Duodenal mucosa (tissue), 2 donors: ENCODE results near the gene C1orf174.

ENCODE experiments used
- H3K27ac ChIP-seq: one replicate; pipeline ENCODE4 v1.7.0; 2013; ENCODE audit warnings: low read depth, low read length
- H3K27me3 ChIP-seq, 2 donors: one replicate each; pipeline ENCODE4 v1.7.0; 2013; ENCODE audit warnings: low read length in 2 of 2, control low read depth in 1 of 2; ENCODE audit not compliant: insufficient read depth in 2 of 2, control insufficient read depth in 1 of 2
- H3K36me3 ChIP-seq, 2 donors: one replicate each; pipeline ENCODE4 v1.7.0; 2013; ENCODE audit warnings: low read length in 2 of 2, control low read depth in 1 of 2; ENCODE audit not compliant: insufficient read depth in 2 of 2, control insufficient read depth in 1 of 2
- H3K4me1 ChIP-seq, 2 donors: one replicate each; pipeline ENCODE4 v1.7.0; 2013; ENCODE audit warnings: low read length in 2 of 2, control low read depth in 1 of 2; ENCODE audit not compliant: insufficient read depth in 2 of 2, control insufficient read depth in 1 of 2
- H3K4me3 ChIP-seq, 2 donors: one replicate each; pipeline ENCODE4 v1.7.0; 2013; ENCODE audit warnings: low read length in 2 of 2, low read depth in 1 of 2
- H3K9ac ChIP-seq, 2 donors: one replicate each; pipeline ENCODE4 v1.7.0; 2013; ENCODE audit warnings: low read length in 2 of 2, low read depth in 1 of 2
- H3K9me3 ChIP-seq, 2 donors: one replicate each; pipeline ENCODE4 v1.7.0; 2013; ENCODE audit warnings: low read length in 2 of 2, control low read depth in 1 of 2; ENCODE audit not compliant: control insufficient read depth in 1 of 2

Gene C1orf174

DNA sequence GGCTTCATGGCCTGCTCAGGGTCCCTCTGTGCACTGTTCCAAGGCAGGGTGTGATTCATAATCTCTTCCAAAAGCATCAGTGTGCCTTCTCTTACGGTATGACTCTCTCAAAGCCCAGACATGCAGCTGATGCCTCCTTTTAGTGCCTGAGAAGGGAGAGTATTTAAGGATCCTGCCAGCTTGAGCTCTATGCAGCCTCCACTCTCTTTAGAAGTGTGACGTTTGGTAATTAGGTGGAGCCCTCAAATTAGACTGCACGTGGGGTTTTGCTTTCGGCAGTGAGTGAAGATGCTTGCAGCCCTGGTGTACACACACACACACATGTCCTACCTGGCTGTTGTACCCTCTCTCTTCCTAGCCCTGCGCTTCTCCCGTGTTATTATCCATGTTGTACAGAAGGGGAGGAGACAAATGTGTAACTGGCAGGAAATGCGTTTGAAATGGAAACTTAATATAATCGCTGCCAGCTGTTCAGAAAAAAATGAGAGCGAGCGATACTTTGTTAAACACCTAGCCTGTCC is 2.6 kb upstream of the C1orf174 start:
- Histone ChIP-seq H3K27me3 (no peaks in the 10 kb centered on the region), H3K9me3 (peaks cover 0 to 5% of the 10 kb centered on the region in 2 donors), H3K4me1 (peaks cover 26 to 30% of the 10 kb centered on the region in 2 donors), H3K9ac (peak overlapping the region in 1 of 2 donors; percentile 51), H3K4me3 (peak overlapping the region; percentile 23 to 31), H3K36me3 (no peaks in the 10 kb centered on the region), H3K27ac (no peak overlapping the region)

DNA sequence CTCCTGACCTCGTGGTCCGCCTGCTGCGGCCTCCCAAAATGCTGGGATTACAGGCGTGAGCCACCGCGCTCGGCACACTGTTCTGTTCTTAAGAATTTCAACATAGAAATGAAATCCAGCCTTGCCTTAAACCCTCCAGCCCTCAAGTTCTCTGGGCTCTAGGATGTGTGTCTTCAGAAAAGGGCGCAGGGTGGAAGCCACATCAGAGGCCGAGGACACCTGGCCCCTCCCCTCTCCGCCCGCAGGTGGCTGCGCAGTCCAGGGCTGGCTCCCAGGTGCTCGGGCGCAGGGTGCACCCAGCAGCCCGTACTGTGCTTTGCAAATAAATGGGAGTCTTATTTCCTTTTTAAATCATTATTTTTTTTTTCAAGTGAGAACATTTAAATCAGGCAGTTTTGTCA is 2.0 kb upstream of the C1orf174 start:
- H3K9ac ChIP-seq, result no peak overlapping the region
- H3K36me3 ChIP-seq, result no peaks in the 10 kb centered on the region
- H3K9me3 ChIP-seq, result peaks cover 0 to 5% of the 10 kb centered on the region in 2 donors
- no peak overlapping the region for H3K4me3 ChIP-seq
- H3K4me1 ChIP-seq, result peaks cover 26 to 30% of the 10 kb centered on the region in 2 donors
- no peak overlapping the region for H3K27ac ChIP-seq
- H3K27me3 ChIP-seq, result no peaks in the 10 kb centered on the region

DNA sequence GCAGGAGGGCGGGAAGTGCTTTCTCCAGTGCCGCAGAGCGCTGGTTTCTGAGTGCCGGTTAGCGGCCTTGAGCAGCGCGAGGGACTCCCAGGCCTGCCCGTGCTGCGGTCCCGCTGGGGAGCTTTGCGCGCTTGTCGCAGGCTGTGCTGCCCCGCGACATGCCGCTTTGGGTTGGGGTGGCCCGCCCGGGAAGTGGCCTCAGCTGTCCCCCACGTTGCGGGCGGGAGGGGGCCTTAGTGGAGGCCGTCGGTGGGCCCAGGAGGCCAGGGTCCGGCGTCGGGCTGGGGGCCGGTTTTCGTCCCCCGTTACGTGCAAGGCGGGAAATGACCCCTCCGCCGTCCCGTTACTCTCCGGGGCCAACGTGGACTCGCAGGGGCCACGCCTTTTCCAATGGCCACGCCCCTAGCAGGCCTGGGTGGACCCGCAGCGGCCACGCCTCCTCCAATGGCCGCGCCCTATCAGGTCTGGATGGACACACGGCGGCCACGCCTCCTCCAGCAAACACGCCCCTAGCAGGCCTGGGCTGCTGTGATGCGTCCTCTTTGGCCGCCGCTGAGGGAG is 977 bp upstream of the C1orf174 start:
- H3K27ac ChIP-seq, result peak overlapping the region; percentile 98
- H3K9me3 ChIP-seq, result peaks cover 0 to 5% of the 10 kb centered on the region in 2 donors
- H3K9ac ChIP-seq, result peak overlapping the region; percentile 84 to 89

DNA sequence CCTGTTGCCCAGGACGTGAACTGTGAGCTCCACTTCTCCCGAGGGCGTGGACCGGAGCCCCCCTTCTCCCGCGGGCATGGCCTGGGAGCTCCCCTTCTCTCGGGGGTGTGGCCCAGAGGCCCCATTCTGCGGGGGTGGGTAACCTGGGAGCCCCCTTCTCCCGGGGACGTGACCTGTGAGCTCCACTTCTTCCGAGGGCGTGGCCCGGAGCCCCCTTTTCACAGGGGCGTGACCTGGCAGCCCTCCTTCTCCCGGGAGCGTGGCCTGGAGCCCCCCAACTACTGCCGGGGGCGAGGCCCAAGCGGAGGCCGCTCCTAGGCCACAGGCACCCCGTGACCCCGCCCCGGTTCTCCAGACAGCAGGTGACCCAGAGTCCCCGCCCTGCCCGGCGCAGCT is 320 bp downstream of the C1orf174 start:
- no peaks in the 10 kb centered on the region for H3K27me3 ChIP-seq
- H3K4me1 ChIP-seq, result peaks cover 26 to 30% of the 10 kb centered on the region in 2 donors
- peak overlapping the region; percentile 98 for H3K27ac ChIP-seq
- peaks cover 0 to 11% of the 10 kb centered on the region in 2 donors for H3K36me3 ChIP-seq
- peak overlapping the region; percentile 79 to 89 for H3K9ac ChIP-seq
- H3K9me3 ChIP-seq, result peaks cover 0 to 5% of the 10 kb centered on the region in 2 donors
- peak overlapping the region; percentile 88 to 90 for H3K4me3 ChIP-seq

More for the DNA sequence above, 977 bp upstream of the C1orf174 start:
- Histone ChIP-seq H3K27me3 (no peaks in the 10 kb centered on the region), H3K4me1 (peaks cover 26 to 30% of the 10 kb centered on the region in 2 donors), H3K4me3 (peak overlapping the region; percentile 88 to 90), H3K36me3 (no peaks in the 10 kb centered on the region)

DNA sequence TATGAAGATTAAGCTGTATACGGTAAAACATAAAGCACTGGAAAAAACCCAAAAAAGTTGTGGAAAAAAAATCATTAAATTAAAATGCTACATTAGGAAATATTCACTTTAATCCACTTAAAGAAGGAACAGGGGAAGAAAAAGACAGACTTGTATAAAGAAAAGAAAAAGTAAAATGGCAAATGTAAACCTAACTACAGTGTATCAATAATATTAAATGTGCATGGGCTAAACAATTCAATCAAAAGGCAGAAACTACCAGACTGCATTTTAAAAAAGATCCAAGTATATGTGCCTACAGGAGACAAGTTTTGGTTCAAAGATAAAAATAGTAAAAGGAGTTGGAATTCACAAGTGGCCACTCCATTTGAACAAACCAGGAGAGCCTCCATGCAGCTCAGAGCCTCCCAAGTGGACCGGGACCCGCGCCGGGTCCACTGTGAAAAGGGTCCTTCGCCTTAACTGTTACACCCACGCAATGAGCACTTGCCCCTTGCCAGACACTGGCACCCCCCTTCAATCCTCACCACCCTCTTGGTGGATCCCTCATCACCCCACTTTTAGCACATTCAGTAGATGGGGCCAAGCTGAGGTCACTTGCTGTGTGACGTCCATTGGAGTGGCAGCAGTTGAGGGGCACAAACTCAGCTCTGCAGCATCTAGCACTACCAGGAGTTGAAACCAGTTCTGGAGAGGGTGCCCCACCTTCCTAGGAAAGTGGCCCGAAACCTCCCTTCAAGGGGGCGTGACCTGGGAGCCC is 898 bp downstream of the C1orf174 start:
- H3K27me3 ChIP-seq, result no peaks in the 10 kb centered on the region
- H3K4me3 ChIP-seq, result peak overlapping the region; percentile 88 to 90
- H3K9ac ChIP-seq, result peak overlapping the region; percentile 79 to 89
- peak overlapping the region; percentile 98 for H3K27ac ChIP-seq
- H3K4me1 ChIP-seq, result peaks cover 26 to 30% of the 10 kb centered on the region in 2 donors
- H3K36me3 ChIP-seq, result peaks cover 0 to 12% of the 10 kb centered on the region in 2 donors
- peaks cover 0 to 5% of the 10 kb centered on the region in 2 donors for H3K9me3 ChIP-seq

DNA sequence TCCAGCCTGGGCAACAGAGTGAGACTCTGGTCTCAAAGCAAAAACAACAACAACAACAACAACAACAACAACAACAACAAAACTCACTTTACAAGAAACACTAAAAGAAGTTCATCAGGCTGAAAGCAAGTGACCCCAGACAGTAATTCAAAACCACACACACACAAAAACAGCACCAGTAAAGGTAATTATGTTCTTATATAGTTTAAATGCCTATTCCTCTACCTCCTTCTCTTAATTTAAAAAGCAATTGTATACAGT is 1.7 kb downstream of the C1orf174 start:
- peaks cover 0 to 5% of the 10 kb centered on the region in 2 donors for H3K9me3 ChIP-seq
- H3K4me3 ChIP-seq, result no peak overlapping the region
- H3K4me1 ChIP-seq, result peaks cover 19 to 24% of the 10 kb centered on the region in 2 donors
- H3K27me3 ChIP-seq, result no peaks in the 10 kb centered on the region
- H3K36me3 ChIP-seq, result peaks cover 0 to 12% of the 10 kb centered on the region in 2 donors
- no peak overlapping the region for H3K27ac ChIP-seq
- no peak overlapping the region for H3K9ac ChIP-seq

DNA sequence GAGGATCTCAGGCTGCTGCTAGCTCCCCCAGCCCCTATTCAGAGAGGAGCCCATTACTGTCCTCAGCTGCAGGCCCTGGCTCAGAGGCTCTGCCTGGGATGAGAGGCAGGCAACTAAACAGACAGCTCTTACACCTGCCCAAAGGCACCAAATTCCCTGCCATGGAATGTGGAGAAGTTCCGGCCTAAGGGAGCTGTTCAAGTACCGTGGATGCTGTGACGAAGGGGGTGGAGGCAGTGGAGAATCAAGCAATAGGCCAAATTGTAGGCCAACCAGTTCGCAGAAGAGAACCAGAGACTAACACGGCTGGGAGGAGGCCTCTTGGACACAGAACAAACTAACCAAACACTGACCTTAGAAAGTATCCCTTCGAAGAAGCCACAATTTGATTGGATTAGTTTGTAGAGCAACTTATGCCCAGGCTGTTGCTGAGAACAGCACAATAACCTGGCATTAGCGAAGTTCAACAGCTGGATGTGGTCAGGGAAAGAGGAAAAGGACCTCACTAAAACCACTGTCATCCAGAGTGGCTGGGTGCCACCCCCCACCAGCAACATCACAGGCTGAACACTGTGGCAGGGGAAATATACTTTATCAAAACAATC is 3.6 kb downstream of the C1orf174 start:
- Histone ChIP-seq H3K36me3 (peaks cover 1 to 18% of the 10 kb centered on the region in 2 donors), H3K9ac (no peak overlapping the region), H3K27me3 (no peaks in the 10 kb centered on the region), H3K4me1 (peaks cover 7% of the 10 kb centered on the region in 2 donors), H3K27ac (no peak overlapping the region), H3K9me3 (peaks cover 0 to 5% of the 10 kb centered on the region in 2 donors), H3K4me3 (no peak overlapping the region)

DNA sequence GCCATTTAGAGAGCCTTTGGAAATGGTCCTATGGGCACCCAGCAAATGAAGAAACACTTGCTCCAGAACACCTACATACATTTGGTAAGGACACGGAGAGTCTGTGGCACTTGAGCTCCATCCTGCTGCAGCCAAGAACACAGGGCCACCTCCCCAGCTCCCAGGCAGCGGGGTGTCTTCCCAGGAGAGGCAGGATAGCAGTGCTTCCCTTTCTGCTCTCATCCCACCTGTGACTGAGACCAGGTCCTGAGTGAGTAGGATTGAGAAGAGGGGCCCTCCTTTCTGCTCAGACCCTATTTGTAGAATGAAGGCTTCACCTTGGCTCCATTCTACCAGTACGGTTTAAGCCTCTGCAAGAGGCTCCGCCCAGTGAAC is 4.1 kb downstream of the C1orf174 start:
- Histone ChIP-seq H3K27me3 (no peaks in the 10 kb centered on the region), H3K9me3 (peaks cover 0 to 5% of the 10 kb centered on the region in 2 donors), H3K4me3 (no peak overlapping the region), H3K9ac (no peak overlapping the region), H3K4me1 (peaks cover 7 to 9% of the 10 kb centered on the region in 2 donors), H3K36me3 (peaks cover 4 to 18% of the 10 kb centered on the region in 2 donors), H3K27ac (no peak overlapping the region)

DNA sequence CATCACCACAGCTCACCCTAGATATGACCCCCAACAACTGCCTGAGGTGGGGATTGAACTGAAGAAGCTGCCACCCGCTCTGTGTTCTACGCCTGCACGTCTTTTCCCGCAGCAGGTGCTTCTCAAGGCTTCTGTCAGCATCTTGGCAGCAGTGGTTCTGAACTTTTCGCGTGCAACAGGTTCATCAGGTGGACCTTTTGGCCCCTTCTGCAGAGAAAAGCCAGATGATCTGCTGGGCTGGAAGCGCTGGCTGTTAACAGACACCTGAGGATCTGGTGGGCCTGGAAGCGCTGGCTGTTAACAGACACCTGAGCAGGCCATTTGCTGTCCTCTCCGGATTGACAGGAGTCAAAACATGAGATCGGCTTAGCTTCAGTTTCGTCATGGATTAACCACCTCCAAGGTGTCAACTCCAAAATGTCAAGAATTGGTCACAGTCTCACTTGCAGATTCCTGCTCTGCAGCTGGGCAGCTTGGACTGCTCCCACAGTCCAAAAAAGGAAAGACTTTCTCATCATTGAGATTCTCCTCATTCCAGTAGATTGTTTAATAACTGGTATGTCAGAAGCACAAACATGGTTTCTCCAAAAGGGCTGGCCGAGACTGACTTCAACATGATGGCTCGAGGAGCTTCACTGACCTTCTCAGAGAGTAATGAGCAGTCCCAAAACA is 4.7 kb downstream of the C1orf174 start:
- H3K9ac ChIP-seq, result no peak overlapping the region
- peaks cover 4 to 22% of the 10 kb centered on the region in 2 donors for H3K36me3 ChIP-seq
- peaks cover 7 to 14% of the 10 kb centered on the region in 2 donors for H3K4me1 ChIP-seq
- no peaks in the 10 kb centered on the region for H3K27me3 ChIP-seq
- peaks cover 0 to 5% of the 10 kb centered on the region in 2 donors for H3K9me3 ChIP-seq
- H3K27ac ChIP-seq, result no peak overlapping the region
- H3K4me3 ChIP-seq, result no peak overlapping the region
